ENCODE results near the gene UPF3B.
A peak's percentile ranks its signal among the peaks of the same experiment; 100 is the strongest.
"Not testable (repeated sequence)": the region's sequence is repeated elsewhere in the genome, so short reads cannot be mapped to it uniquely, and the experiment has no call there.

UPF3B gene

DNA sequence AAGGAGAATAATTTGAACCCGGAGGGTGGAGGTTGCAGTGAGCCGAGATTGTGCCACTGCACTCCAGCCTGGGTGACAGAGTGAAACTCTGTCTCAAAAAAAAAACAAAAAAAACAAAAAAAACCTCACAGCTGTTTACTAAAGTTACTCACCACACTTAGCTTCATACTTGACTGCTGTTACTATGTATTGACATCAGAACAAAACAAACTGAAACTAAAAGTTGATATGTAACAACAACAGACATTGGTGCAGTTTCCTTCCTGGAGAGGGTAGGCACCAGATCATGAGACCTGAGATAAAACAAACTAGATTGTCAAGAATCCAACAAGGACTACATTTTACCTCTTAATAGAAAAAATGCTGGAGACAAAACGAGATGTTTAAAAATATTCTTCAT, 31.1 kb downstream of the UPF3B start:
- not testable (repeated sequence) for DNase-seq (ENCODE audit: low read depth)

- DNase-seq (ENCODE audit: low read depth), result no peak
Observed at GRCh38 chrX:119817130-119817690, 35.6 kb downstream of the UPF3B start.

- DNase-seq (ENCODE audit: low read depth), result no peak
Observed at GRCh38 chrX:119816300-119816699, 36.5 kb downstream of the UPF3B start.

- DNase-seq (ENCODE audit: low read depth), result no peak
Observed at GRCh38 chrX:119809185-119809666, 43.5 kb downstream of the UPF3B start.

- not testable (repeated sequence) for DNase-seq (ENCODE audit: low read depth)
Observed at GRCh38 chrX:119808461-119808860, 44.3 kb downstream of the UPF3B start.

DNA sequence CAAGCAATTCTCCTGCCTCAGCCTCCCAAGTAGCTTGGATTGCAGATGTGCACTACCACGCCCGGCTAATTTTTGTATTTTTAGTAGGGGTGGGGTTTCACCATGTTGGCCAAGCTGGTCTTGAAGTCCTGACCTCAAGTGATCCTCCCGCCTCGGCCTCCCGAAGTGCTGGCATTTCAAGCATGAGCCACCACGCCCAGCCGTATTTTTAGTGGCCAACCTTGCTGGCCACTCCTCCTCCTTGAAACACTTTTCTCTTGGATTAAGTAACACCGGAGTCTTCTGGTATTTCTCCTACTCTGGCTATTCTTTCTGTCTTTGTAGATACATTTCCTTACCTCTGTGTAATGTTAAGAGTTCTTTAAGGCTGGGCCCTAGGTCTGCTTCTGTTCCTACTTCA, 50.2 kb downstream of the UPF3B start:
- no peak for DNase-seq (ENCODE audit: low read depth)

DNA sequence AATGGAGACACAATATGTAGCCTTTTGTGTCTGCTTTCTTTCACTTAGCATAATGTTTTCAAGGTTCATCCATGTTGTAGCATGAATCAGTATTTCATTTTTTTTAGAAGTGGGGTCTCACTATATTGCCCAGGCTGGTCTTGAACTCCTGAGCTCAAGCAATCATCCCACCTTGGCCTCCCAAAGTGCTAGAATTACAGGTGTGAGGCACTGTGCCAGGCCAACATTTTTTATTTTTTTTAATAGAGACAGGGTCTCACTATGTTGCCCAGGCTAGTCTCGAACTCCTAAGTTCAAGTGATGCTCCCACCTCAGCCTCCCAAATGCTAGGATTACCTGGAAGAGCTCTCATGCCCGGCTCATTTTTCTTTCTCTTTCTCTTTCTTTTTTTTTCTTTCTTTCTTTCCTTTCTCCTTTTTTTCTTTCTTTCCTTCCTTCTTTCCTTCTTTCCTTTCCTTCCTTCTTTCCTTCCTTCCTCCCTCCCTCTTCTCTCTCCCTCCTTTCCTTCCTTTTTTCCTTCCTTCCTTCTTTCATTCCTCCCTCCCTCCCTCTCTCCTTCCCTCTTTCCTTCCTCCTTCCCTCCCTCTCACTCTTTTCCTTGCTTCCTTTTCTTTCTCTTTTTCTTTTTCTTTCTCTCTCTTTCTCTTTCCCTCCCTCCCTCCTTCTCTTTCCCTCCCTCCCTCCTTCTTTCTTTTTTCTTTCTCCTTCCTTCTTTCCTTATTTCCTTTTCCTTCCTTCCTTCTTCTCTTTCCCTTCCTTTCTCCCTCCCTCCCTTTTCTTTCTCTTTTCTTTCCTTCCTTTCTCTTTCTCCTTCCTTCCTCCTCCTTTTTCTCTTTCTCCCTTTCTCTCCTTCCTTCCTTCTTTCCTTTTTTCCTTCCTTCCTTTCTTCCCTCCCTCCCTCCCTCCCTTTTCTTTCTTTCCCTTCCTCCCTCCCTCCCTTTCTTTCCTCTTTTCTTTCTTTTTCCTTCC, 51.2 kb downstream of the UPF3B start:
- DNase-seq (ENCODE audit: low read depth), result no peak

DNA sequence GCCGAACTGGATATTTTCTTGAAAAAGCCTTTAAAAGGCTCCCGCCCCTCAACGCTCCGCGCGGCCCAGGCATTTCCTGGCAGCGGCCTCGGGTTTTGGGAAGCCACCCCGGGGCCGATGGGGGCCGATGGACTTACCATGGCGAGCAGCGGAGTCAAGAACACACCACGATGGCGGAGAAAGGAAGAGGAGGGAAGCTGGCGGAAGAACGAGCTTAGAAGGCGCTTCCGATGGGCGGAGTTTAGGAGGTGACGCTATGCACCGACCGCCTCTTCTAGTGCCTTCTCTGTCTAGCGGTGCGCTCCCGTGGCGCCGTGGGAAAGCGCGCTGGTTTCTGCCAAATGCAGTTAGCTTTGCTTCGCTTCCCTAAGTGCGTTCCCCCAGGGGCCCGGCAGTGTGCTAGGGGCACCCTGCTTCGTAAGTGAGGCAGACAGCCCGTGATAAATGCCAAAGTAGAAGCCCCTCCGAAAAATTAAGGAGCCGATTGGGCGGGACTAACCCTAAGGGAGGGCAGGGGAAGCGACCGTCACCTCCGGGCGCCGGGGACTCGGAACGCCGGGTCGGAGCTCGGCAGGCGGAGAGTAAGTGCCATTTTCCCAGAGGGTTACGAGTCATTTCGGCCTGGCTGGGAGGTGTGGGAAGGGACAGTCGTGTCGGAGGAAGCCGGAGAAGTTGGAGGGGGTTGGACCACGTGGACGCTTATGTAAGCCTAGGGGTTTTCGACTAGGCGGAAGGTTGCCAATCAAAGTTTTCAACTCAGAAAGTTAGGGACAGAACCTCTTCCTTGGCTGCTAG, 61.1 kb downstream of the UPF3B start, which contains the start of gene RPL39:
Gene RPL39 (minus strand): TSS at position 194 of the 795 bp plus-strand sequence. CDS start 54 bp downstream, at position 140.
- peak; percentile 40 for DNase-seq (ENCODE audit: low read depth)

DNA sequence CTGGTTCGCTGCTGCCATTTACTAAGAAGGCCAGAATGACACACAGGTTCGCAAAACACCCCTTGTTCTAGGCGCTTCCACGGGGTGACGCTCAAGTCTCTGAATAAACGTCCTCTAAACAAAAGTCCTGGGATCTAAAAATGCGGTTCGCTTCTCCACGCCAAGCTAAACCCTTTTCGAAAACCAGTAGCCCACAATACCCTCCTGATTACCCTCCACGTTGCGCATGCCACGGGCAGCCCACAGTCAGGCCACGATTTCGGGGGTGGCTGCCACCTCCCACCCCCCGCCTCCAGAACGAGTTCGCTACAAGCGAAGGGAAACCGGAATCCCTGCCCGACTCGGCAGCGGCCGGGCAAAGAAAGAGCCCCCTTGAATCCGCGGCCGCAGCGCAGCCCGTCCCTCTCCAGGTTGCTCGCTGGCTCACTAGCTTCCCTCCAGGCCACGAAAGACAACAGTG, 61.8 kb downstream of the UPF3B start:
- DNase-seq (ENCODE audit: low read depth), result no peak

DNA sequence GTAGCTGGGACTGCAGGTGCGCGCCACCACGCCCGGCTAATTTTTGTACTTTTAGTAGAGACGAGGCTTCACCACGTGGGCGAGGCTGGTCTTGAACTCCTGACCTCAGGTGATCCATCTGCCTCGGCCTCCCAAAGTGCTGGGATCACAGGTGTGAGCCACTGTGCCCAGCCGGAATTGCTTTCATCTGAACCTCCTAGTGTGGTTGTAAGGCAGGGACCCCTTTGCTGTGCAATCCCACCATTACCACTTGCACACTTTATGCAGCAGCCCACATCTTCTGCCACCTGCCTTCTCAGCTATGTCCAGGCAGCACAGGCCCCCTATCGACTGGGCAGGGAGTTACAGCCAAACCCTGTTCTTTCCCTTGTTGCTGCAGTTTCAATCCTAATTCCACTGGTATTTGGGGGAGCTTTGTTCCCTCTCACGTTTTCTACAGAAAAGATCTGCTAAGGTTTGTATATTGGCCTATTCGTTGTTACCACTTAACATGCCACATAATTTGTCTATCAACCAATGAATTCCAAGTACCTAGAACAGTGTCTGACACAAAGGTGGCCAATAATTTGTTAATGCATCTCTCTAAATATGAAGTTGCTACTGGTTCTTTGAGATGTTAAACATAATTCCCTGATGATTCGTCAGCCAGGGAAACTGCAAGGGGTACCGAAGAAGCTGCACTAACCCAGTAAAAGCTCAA, 67.9 kb downstream of the UPF3B start:
- no peak for DNase-seq (ENCODE audit: low read depth)
